Measurements from ENCODE around the gene ALAD. TPM values are rescaled to one million over a fixed set of nuclear protein-coding genes. Genes with fewer than 3 reads are reported as not detected.

The ALAD gene
- polyA plus RNA-seq, 1 donor from 2014 or later = 42.9 TPM

DNA sequence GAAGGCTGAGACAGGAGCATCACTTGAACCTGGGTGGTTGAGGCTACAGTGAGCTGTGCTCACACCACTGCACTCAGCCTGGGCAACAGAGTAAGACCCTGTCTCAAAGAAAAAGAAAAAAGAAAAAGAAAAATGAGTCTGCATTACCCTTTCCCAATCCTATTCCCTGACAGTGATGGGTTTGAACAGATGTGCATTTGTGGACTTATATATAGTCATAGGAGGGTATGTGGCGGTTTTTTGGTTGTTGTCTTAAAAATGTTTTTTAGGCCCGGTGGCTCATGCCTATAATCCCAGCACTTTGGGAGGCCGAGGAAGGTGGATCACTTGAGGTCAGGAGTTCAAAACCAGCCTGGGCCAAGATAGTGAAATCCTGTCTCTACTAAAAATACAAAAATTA lies 37.7 kb downstream of the ALAD start:
- Histone ChIP-seq H3K9me3 (ENCODE audit: low read length) (no peaks in the 10 kb centered on the region), H4K20me1 (ENCODE audit: insufficient read depth) (no peaks in the 10 kb centered on the region), H3K27ac (ENCODE audit: low read length) (no peak overlapping the region), H3K4me3 (ENCODE audit: low read length) (no peak overlapping the region), H3K4me2 (ENCODE audit: low read length) (no peak overlapping the region), H2AFZ (ENCODE audit: low read depth, low read length) (no peak overlapping the region), H3K9me2 (ENCODE audit: insufficient read depth, low read length) (no peaks in the 10 kb centered on the region), H3K27me3 (ENCODE audit: insufficient read depth, low read depth, low read length) (no peaks in the 10 kb centered on the region), H3K36me3 (ENCODE audit: insufficient read depth, low read length) (no peaks in the 10 kb centered on the region), H3F3A (ENCODE audit: insufficient read depth, low read length, poor library complexity, severe bottlenecking) (no peaks in the 10 kb centered on the region), H3K9ac (ENCODE audit: low read length) (no peak overlapping the region), H3K79me2 (replicated peaks; ENCODE audit: insufficient read depth, low read length) (no peaks in the 10 kb centered on the region)
- no peak for TF ChIP-seq CTCF (IDR thresholded peaks at IDR 0.05; ENCODE audit: poor library complexity, severe bottlenecking)
- no peak for TF ChIP-seq EP300 (conservative IDR thresholded peaks at IDR 0.05; ENCODE audit: poor library complexity, severe bottlenecking)

DNA sequence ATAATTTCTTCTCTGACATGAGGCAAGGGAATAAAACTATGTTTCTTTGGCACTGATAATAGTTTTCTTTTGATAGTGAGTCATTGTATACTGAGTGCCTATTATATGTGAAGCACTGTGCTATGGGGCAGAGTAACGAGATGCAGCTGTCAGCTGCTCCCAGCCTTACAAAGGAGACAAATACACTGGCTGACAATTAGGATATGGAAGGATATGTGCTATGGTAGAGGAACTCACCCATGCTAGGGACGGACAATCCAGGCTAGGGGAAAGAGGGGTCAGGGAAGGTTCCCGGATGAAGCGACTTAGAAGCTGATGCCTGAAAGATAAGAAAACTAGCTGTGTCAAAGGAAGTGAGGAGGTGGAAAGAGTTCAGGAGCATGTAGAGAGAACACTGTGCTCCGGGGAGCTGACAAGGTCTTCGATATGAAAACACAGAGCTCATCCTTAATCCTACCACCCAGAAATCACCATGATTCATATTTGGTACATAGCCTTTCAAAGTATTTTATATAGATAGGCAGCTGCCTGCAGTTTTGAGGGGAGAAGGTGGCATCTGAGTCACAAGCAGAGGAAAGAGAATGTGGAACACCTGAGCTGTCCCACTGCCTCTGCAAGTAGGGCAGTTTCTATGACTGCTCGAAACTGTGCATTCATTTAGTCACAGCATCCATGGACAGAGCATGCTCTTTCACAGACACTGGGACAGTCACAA lies 39.6 kb downstream of the ALAD start:
- no peaks in the 10 kb centered on the region for H3K36me3 ChIP-seq (ENCODE audit: insufficient read depth, low read length)
- no peak overlapping the region for H3K4me2 ChIP-seq (ENCODE audit: low read length)
- no peaks in the 10 kb centered on the region for H3F3A ChIP-seq (ENCODE audit: insufficient read depth, low read length, poor library complexity, severe bottlenecking)
- H3K27ac ChIP-seq (ENCODE audit: low read length) = no peak overlapping the region
- H3K9ac ChIP-seq (ENCODE audit: low read length) = no peak overlapping the region
- no peaks in the 10 kb centered on the region for H3K27me3 ChIP-seq (ENCODE audit: insufficient read depth, low read depth, low read length)
- H3K9me3 ChIP-seq (ENCODE audit: low read length) = no peaks in the 10 kb centered on the region
- no peaks in the 10 kb centered on the region for H3K9me2 ChIP-seq (ENCODE audit: insufficient read depth, low read length)
- no peak overlapping the region for H3K4me3 ChIP-seq (ENCODE audit: low read length)
- TF ChIP-seq MXI1 (conservative IDR thresholded peaks at IDR 0.05; ENCODE audit: poor library complexity, severe bottlenecking) (no peak), EP300 (conservative IDR thresholded peaks at IDR 0.05; ENCODE audit: poor library complexity, severe bottlenecking) (no peak), REST (IDR thresholded peaks at IDR 0.05; ENCODE audit: borderline replicate concordance) (no peak), POLR2AphosphoS5 (IDR thresholded peaks at IDR 0.05) (no peak), SMC3 (conservative IDR thresholded peaks at IDR 0.05; ENCODE audit: poor library complexity) (no peak), TAF1 (IDR thresholded peaks at IDR 0.05; ENCODE audit: low read depth) (no peak), CTCF (IDR thresholded peaks at IDR 0.05; ENCODE audit: poor library complexity, severe bottlenecking) (no peak), EZH2 (IDR thresholded peaks at IDR 0.05; ENCODE audit: borderline replicate concordance, insufficient read depth, low read length, poor library complexity, severe bottlenecking) (no peak), RAD21 (conservative IDR thresholded peaks at IDR 0.05) (no peak)
- H4K20me1 ChIP-seq (ENCODE audit: insufficient read depth) = no peaks in the 10 kb centered on the region
- no peak overlapping the region for H2AFZ ChIP-seq (ENCODE audit: low read depth, low read length)
- H3K79me2 ChIP-seq (replicated peaks; ENCODE audit: insufficient read depth, low read length) = no peaks in the 10 kb centered on the region
